Measurements from ENCODE around the gene ATG101. TPM values are rescaled to one million over a fixed set of nuclear protein-coding genes. Genes with fewer than 3 reads are reported as not detected.

ATG101 gene
- polyA plus RNA-seq, 1 donor from 2014 or later, result 53.9 TPM

DNA sequence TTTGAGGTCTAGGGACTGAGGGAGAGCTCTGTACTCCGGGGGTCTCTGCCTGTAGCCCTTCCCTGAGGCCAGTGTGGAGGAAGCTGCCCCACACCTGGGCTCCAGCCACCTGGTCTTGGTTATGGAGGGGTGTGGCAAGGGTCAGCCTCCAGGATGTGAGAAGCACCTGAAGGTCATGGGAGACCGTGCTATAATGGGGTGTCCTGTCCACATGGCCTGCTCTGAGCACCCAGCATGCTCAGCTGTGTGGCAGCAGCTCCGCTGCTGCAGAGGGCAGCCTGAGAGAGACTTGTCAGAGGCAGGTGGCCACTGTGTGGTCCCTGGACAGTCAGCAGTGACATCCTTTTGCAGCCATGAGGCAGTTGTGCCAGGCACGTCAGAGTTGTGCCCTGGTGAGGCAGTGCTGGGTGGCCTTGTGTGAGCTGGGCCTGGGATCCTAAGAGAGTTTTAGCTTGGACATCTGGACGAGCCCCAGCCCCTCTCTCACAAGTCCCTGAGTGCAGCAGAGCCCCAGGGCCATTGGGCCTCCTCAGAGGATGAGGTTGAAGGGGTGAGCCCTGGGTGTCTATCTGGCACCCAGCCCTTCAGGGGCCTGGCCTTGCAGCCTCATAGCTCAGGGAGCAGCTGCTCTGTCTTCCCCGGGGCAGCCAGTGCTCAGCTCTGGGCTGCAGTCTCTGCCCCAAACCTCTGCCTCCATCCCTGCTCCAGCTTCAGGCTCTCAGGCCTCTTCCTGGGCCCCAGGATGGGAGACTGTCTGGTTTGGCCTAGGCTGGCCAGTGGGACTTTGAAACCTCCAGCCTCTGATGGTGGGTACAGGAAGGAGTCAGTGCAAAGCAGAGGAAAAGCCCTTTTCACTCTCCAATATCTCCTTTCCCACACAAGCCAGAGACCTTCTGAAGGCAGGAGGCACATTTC is 7.4 kb upstream of the ATG101 start:
- Histone ChIP-seq H3K9me2 (ENCODE audit: insufficient read depth, low read length) (no peaks in the 10 kb centered on the region), H3K4me3 (ENCODE audit: low read length) (no peak overlapping the region), H3K79me2 (replicated peaks; ENCODE audit: insufficient read depth, low read length) (no peaks in the 10 kb centered on the region), H2AFZ (ENCODE audit: low read depth, low read length) (no peak overlapping the region), H3K36me3 (ENCODE audit: insufficient read depth, low read length) (no peaks in the 10 kb centered on the region), H3F3A (ENCODE audit: insufficient read depth, low read length, poor library complexity, severe bottlenecking) (no peaks in the 10 kb centered on the region), H4K20me1 (ENCODE audit: insufficient read depth) (no peaks in the 10 kb centered on the region), H3K27ac (ENCODE audit: low read length) (no peak overlapping the region), H3K9me3 (ENCODE audit: low read length) (no peaks in the 10 kb centered on the region), H3K4me2 (ENCODE audit: low read length) (no peak overlapping the region), H3K9ac (ENCODE audit: low read length) (no peak overlapping the region), H3K27me3 (ENCODE audit: insufficient read depth, low read depth, low read length) (no peaks in the 10 kb centered on the region)
- TF ChIP-seq POLR2AphosphoS5 (IDR thresholded peaks at IDR 0.05) (no peak), EZH2 (IDR thresholded peaks at IDR 0.05; ENCODE audit: borderline replicate concordance, insufficient read depth, low read length, poor library complexity, severe bottlenecking) (no peak), TAF1 (IDR thresholded peaks at IDR 0.05; ENCODE audit: low read depth) (no peak), MXI1 (conservative IDR thresholded peaks at IDR 0.05; ENCODE audit: poor library complexity, severe bottlenecking) (no peak), SMC3 (conservative IDR thresholded peaks at IDR 0.05; ENCODE audit: poor library complexity) (no peak), EP300 (conservative IDR thresholded peaks at IDR 0.05; ENCODE audit: poor library complexity, severe bottlenecking) (no peak), RAD21 (conservative IDR thresholded peaks at IDR 0.05) (no peak), REST (IDR thresholded peaks at IDR 0.05; ENCODE audit: borderline replicate concordance) (no peak)
- TF ChIP-seq, protein P1, sequence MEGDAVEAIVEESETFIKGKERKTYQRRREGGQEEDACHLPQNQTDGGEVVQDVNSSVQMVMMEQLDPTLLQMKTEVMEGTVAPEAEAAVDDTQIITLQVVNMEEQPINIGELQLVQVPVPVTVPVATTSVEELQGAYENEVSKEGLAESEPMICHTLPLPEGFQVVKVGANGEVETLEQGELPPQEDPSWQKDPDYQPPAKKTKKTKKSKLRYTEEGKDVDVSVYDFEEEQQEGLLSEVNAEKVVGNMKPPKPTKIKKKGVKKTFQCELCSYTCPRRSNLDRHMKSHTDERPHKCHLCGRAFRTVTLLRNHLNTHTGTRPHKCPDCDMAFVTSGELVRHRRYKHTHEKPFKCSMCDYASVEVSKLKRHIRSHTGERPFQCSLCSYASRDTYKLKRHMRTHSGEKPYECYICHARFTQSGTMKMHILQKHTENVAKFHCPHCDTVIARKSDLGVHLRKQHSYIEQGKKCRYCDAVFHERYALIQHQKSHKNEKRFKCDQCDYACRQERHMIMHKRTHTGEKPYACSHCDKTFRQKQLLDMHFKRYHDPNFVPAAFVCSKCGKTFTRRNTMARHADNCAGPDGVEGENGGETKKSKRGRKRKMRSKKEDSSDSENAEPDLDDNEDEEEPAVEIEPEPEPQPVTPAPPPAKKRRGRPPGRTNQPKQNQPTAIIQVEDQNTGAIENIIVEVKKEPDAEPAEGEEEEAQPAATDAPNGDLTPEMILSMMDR (IDR thresholded peaks at IDR 0.05; ENCODE audit: poor library complexity, severe bottlenecking), result no peak

- Histone ChIP-seq H3K36me3 (ENCODE audit: insufficient read depth, low read length) (no peaks in the 10 kb centered on the region), H2AFZ (ENCODE audit: low read depth, low read length) (no peak overlapping the region), H3K27ac (ENCODE audit: low read length) (no peak overlapping the region), H3K4me2 (ENCODE audit: low read length) (no peak overlapping the region), H3K9ac (ENCODE audit: low read length) (no peak overlapping the region), H4K20me1 (ENCODE audit: insufficient read depth) (no peaks in the 10 kb centered on the region), H3K4me3 (ENCODE audit: low read length) (no peak overlapping the region), H3K27me3 (ENCODE audit: insufficient read depth, low read depth, low read length) (no peaks in the 10 kb centered on the region), H3K9me3 (ENCODE audit: low read length) (no peaks in the 10 kb centered on the region), H3K9me2 (ENCODE audit: insufficient read depth, low read length) (no peaks in the 10 kb centered on the region), H3F3A (ENCODE audit: insufficient read depth, low read length, poor library complexity, severe bottlenecking) (no peaks in the 10 kb centered on the region), H3K79me2 (replicated peaks; ENCODE audit: insufficient read depth, low read length) (no peaks in the 10 kb centered on the region)
- no peak for TF ChIP-seq RAD21 (conservative IDR thresholded peaks at IDR 0.05)
- no peak for TF ChIP-seq TAF1 (IDR thresholded peaks at IDR 0.05; ENCODE audit: low read depth)
- TF ChIP-seq, protein P1 (IDR thresholded peaks at IDR 0.05; ENCODE audit: poor library complexity, severe bottlenecking), result no peak
- no peak for TF ChIP-seq POLR2AphosphoS5 (IDR thresholded peaks at IDR 0.05)
Measured at GRCh38 chr12:52063082-52063924, 6.5 kb upstream of the ATG101 start.

Data from neural cell (in vitro differentiated cells).